MCF 10A (cell line): Measurements from ENCODE around the gene SKIC2. TPM values are rescaled to one million over a fixed set of nuclear protein-coding genes. Genes with fewer than 3 reads are reported as not detected.
A peak's percentile ranks its signal among the peaks of the same experiment; 100 is the strongest.

Experiments used
- BruUV-seq: library from RNA; stranded (reverse); fragments of 400-500 nt; replicated peaks from 2 replicates; lab custom pipeline; 2021; lab: Mats Ljungman, UMichigan
- CTCF ChIA-PET: fragments of 300-600 bp; sonication (Branson Sonifier 250); formaldehyde crosslinking; extraction: SDS; loops from one replicate; lab custom pipeline; 2021; ENCODE audit warnings: antibody characterized with exemption, inconsistent platforms; lab: Yijun Ruan, JAX
- POLR2A ChIA-PET: fragments of 300-600, 350-650 bp; sonication (Branson Sonifier 250); formaldehyde crosslinking; extraction: SDS; loops from one replicate; lab custom pipeline; 2020; ENCODE audit warnings: antibody characterized with exemption, inconsistent platforms; lab: Yijun Ruan, JAX
- DNase-seq: peaks from one replicate; pipeline ENCODE4 v3.0.0-alpha.2; 2018; ENCODE audit not compliant: unreplicated experiment
- H3K27ac Mint-ChIP-seq: one replicate; pipeline ENCODE4 v1.8.0; 2022; ENCODE audit warnings: mild to moderate bottlenecking, low read depth, mixed read lengths; ENCODE audit not compliant: unreplicated experiment
- H3K27me3 Mint-ChIP-seq: one replicate; pipeline ENCODE4 v1.8.0; 2022; ENCODE audit warnings: mixed read lengths; ENCODE audit not compliant: insufficient read depth, unreplicated experiment
- H3K36me3 Mint-ChIP-seq: one replicate; pipeline ENCODE4 v1.8.0; 2022; ENCODE audit warnings: mild to moderate bottlenecking, moderate library complexity, mixed read lengths; ENCODE audit not compliant: insufficient read depth, unreplicated experiment
- H3K4me1 Mint-ChIP-seq: one replicate; pipeline ENCODE4 v1.8.0; 2022; ENCODE audit warnings: mixed read lengths; ENCODE audit not compliant: insufficient read depth, unreplicated experiment
- H3K4me3 Mint-ChIP-seq: one replicate; pipeline ENCODE4 v1.8.0; 2022; ENCODE audit warnings: mild to moderate bottlenecking, moderate library complexity, mixed read lengths; ENCODE audit not compliant: unreplicated experiment
- H3K9me3 Mint-ChIP-seq: one replicate; pipeline ENCODE4 v1.8.0; 2022; ENCODE audit warnings: mixed read lengths; ENCODE audit not compliant: unreplicated experiment
- CTCF ChIP-seq: fragments of 200-600 bp; IDR thresholded peaks from one replicate; pipeline ENCODE4 v1.8.0; 2022; ENCODE audit warnings: antibody characterized with exemption, mild to moderate bottlenecking; ENCODE audit not compliant: unreplicated experiment
- intact Hi-C: fragments of 100-400 bp; cut with micrococcal nuclease; formaldehyde crosslinking; loops from 2 replicates; pipeline ENCODE4 v1.14.1; 2022
- total RNA-seq: library from RNA; stranded (reverse); gene quantifications from 2 replicates; pipeline ENCODE4 v1.2.3, GENCODE V29; 2022

SKIC2 gene
- total RNA-seq, 1 experiment from 2014 or later = 53.1 TPM

- Mint-ChIP-seq H3K4me3 (no peak overlapping the region), H3K9me3 (no peaks in the 10 kb centered on the region), H3K27ac (no peak overlapping the region), H3K36me3 (no peaks in the 10 kb centered on the region), H3K4me1 (peaks cover 6% of the 10 kb centered on the region), H3K27me3 (no peaks in the 10 kb centered on the region)
- no peak for TF ChIP-seq CTCF
- ChIA-PET CTCF (no interaction called here), POLR2A (interaction anchor here (0.8 to 1.2 kb wide), 2 partner anchors 30 to 163 kb away, joined by 4 to 6 read pairs; partner anchors contain the start of gene CFB)
- intact Hi-C loops = no loop called here
- no TSS peak for BruUV-seq
- no peak for DNase-seq
Measured at GRCh38 chr6:31915756-31916155, 43.2 kb upstream of the SKIC2 start.

GRCh38 chr6:31918069-31918720 lies 40.8 kb upstream of the SKIC2 start:
- Mint-ChIP-seq H3K27me3 (no peaks in the 10 kb centered on the region), H3K9me3 (no peaks in the 10 kb centered on the region), H3K27ac (no peak overlapping the region), H3K4me1 (peaks cover 6% of the 10 kb centered on the region), H3K36me3 (no peaks in the 10 kb centered on the region), H3K4me3 (no peak overlapping the region)
- TF ChIP-seq CTCF = no peak
- no peak for DNase-seq
- CTCF ChIA-PET = interaction anchor here (0.6 to 1.4 kb wide), 4 partner anchors 20 to 371 kb away, joined by 3 to 8 read pairs (median 3); partner anchors contain the start of gene NFKBIL1
- no TSS peak for BruUV-seq
- intact Hi-C loops = no loop called here
- POLR2A ChIA-PET = interaction anchor here (0.6 to 1.7 kb wide), 8 partner anchors 10 to 376 kb away, joined by 3 to 6 read pairs (median 4); partner anchors contain the start of genes CFB and DDX39B

GRCh38 chr6:31919624-31920303 lies 39.2 kb upstream of the SKIC2 start:
- no peak for DNase-seq
- no peaks in the 10 kb centered on the region for H3K36me3 Mint-ChIP-seq
- BruUV-seq = no TSS peak
- H3K27ac Mint-ChIP-seq = no peak overlapping the region
- POLR2A ChIA-PET = interaction anchor here (0.6 to 0.8 kb wide), 4 partner anchors 13 to 268 kb away, joined by 3 to 5 read pairs (median 3); no protein-coding TSS in a partner anchor
- H3K4me1 Mint-ChIP-seq = peaks cover 6% of the 10 kb centered on the region
- no peaks in the 10 kb centered on the region for H3K27me3 Mint-ChIP-seq
- H3K4me3 Mint-ChIP-seq = no peak overlapping the region
- CTCF ChIA-PET = interaction anchor here (0.6 kb wide), 1 partner anchor 92 kb away, joined by 3 read pairs; the partner anchor contains the start of gene HSPA1B
- no peaks in the 10 kb centered on the region for H3K9me3 Mint-ChIP-seq
- intact Hi-C loops = no loop called here
- no peak for TF ChIP-seq CTCF

- Mint-ChIP-seq H3K27me3 (no peaks in the 10 kb centered on the region), H3K27ac (no peak overlapping the region), H3K9me3 (no peaks in the 10 kb centered on the region), H3K4me3 (no peak overlapping the region), H3K4me1 (peaks cover 6% of the 10 kb centered on the region), H3K36me3 (no peaks in the 10 kb centered on the region)
- ChIA-PET POLR2A (interaction anchor here (0.6 to 1.4 kb wide), 3 partner anchors 9 to 258 kb away, joined by 3 read pairs; no protein-coding TSS in a partner anchor), CTCF (interaction anchor here (0.6 to 0.9 kb wide), 3 partner anchors 14 to 31 kb away, joined by 3 to 5 read pairs (median 4); partner anchors contain the start of gene CFB)
- no peak for TF ChIP-seq CTCF
- DNase-seq = peak; percentile 34
- no TSS peak for BruUV-seq
- intact Hi-C loops = no loop called here
Measured at GRCh38 chr6:31920811-31921210, 38.2 kb upstream of the SKIC2 start.
